ENCODE results near the gene BNC2. TPM values are rescaled to one million over a fixed set of nuclear protein-coding genes. Genes with fewer than 3 reads are reported as not detected.

The BNC2 gene
- total and polyA plus RNA-seq, 2 donors (not counting 1 experiment from before 2014, with no cell fraction given) = 34.7 to 39.1 TPM

GRCh38 chr9:16616686-16617085, 253.8 kb downstream of the BNC2 start:
- Histone ChIP-seq H3K27me3 (ENCODE audit: control insufficient read depth, insufficient read depth, low read length) (no peaks in the 10 kb centered on the region), H3K36me3 (ENCODE audit: control insufficient read depth, insufficient read depth, low read length) (no peaks in the 10 kb centered on the region), H2AFZ (ENCODE audit: low read length) (no peak overlapping the region), H3K4me1 (ENCODE audit: control insufficient read depth, extremely low read depth, insufficient read depth, low read length) (peaks cover 11% of the 10 kb centered on the region), H3K9ac (ENCODE audit: insufficient read depth, low read length) (no peak overlapping the region), H4K20me1 (ENCODE audit: control insufficient read depth, extremely low read depth, insufficient read depth, low read length) (no peaks in the 10 kb centered on the region), H3K4me3 (replicated peaks in 1 of 4; ENCODE audit: control extremely low read depth in 1 of 4, insufficient read depth in 1 of 4, low read depth in 3 of 4, low read length in 4 of 4) (no peak overlapping the region), H3K4me2 (ENCODE audit: extremely low read depth, insufficient read depth, low read length) (no peak overlapping the region), H3K79me2 (ENCODE audit: control insufficient read depth, insufficient read depth, low read length) (peaks cover 5% of the 10 kb centered on the region), H3K27ac (ENCODE audit: insufficient read depth, low read length) (no peak overlapping the region), H3K9me3 (ENCODE audit: control insufficient read depth, insufficient read depth, low read depth, low read length) (no peaks in the 10 kb centered on the region)
- DNase-seq (ENCODE audit: low read depth in 2 of 2) = no peak
- TF ChIP-seq, protein P1, sequence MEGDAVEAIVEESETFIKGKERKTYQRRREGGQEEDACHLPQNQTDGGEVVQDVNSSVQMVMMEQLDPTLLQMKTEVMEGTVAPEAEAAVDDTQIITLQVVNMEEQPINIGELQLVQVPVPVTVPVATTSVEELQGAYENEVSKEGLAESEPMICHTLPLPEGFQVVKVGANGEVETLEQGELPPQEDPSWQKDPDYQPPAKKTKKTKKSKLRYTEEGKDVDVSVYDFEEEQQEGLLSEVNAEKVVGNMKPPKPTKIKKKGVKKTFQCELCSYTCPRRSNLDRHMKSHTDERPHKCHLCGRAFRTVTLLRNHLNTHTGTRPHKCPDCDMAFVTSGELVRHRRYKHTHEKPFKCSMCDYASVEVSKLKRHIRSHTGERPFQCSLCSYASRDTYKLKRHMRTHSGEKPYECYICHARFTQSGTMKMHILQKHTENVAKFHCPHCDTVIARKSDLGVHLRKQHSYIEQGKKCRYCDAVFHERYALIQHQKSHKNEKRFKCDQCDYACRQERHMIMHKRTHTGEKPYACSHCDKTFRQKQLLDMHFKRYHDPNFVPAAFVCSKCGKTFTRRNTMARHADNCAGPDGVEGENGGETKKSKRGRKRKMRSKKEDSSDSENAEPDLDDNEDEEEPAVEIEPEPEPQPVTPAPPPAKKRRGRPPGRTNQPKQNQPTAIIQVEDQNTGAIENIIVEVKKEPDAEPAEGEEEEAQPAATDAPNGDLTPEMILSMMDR (conservative IDR thresholded peaks at IDR 0.05 in 1 of 2, IDR thresholded peaks at IDR 0.05 in 1 of 2; ENCODE audit: low read depth in 1 of 2, low read length in 2 of 2) = no peak
- no peak for TF ChIP-seq EZH2 (IDR thresholded peaks at IDR 0.05; ENCODE audit: low read length, missing control alignments)

DNA sequence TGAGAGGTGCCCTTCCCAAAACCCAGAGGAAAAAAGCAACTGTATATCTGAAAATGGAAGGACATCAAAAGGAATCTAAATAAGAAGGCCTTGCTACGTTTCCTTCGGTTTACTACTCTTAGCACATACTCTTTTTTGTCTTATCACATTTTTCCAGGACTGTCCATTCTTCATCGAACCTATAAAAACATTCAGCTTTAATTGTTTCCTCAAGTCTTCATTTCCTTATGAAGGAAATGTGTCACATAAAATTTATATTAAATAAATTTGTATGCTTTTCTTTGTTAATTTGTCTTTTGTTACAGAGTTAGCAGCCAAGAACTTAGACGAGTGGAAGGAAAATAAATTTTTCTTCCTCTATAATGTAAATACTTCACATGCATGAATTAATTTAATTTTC, 255.0 kb downstream of the BNC2 start:
- H4K20me1 ChIP-seq (ENCODE audit: control insufficient read depth, extremely low read depth, insufficient read depth, low read length) = no peaks in the 10 kb centered on the region
- no peak overlapping the region for H3K4me2 ChIP-seq (ENCODE audit: extremely low read depth, insufficient read depth, low read length)
- H2AFZ ChIP-seq (ENCODE audit: low read length) = no peak overlapping the region
- peaks cover 17% of the 10 kb centered on the region for H3K4me1 ChIP-seq (ENCODE audit: control insufficient read depth, extremely low read depth, insufficient read depth, low read length)
- H3K9ac ChIP-seq (ENCODE audit: insufficient read depth, low read length) = no peak overlapping the region
- TF ChIP-seq EZH2 (IDR thresholded peaks at IDR 0.05; ENCODE audit: low read length, missing control alignments) = no peak
- TF ChIP-seq, protein P1 (conservative IDR thresholded peaks at IDR 0.05 in 1 of 2, IDR thresholded peaks at IDR 0.05 in 1 of 2; ENCODE audit: low read depth in 1 of 2, low read length in 2 of 2) = no peak
- no peaks in the 10 kb centered on the region for H3K27me3 ChIP-seq (ENCODE audit: control insufficient read depth, insufficient read depth, low read length)
- H3K9me3 ChIP-seq (ENCODE audit: control insufficient read depth, insufficient read depth, low read depth, low read length) = no peaks in the 10 kb centered on the region
- DNase-seq (ENCODE audit: low read depth in 2 of 2) = no peak
- no peak overlapping the region for H3K4me3 ChIP-seq (replicated peaks in 1 of 4; ENCODE audit: control extremely low read depth in 1 of 4, insufficient read depth in 1 of 4, low read depth in 3 of 4, low read length in 4 of 4)
- H3K36me3 ChIP-seq (ENCODE audit: control insufficient read depth, insufficient read depth, low read length) = no peaks in the 10 kb centered on the region
- H3K79me2 ChIP-seq (ENCODE audit: control insufficient read depth, insufficient read depth, low read length) = peaks cover 5% of the 10 kb centered on the region
- no peak overlapping the region for H3K27ac ChIP-seq (ENCODE audit: insufficient read depth, low read length)

DNA sequence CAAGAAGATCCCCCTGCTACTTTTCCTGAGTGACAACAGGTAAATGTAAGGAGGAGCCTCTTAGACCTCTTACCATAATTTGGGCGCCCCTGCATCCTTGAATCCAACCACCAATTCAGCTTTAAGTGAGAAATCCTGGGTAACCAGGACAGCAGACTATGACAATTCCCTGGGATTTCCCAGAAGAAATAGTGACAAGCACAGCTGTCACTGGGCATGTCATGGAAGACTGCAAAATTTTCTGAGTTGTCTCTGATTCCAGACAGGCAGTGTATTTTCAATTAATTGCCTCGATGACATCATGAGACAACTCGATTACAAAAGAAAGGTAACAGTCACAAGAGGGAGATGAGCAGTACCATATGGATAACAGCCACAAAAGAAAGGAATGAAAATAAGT, 256.9 kb downstream of the BNC2 start:
- H3K36me3 ChIP-seq (ENCODE audit: control insufficient read depth, insufficient read depth, low read length) = no peaks in the 10 kb centered on the region
- H3K9ac ChIP-seq (ENCODE audit: insufficient read depth, low read length) = no peak overlapping the region
- DNase-seq (ENCODE audit: low read depth in 2 of 2) = no peak
- H3K4me3 ChIP-seq (replicated peaks in 1 of 4; ENCODE audit: control extremely low read depth in 1 of 4, insufficient read depth in 1 of 4, low read depth in 3 of 4, low read length in 4 of 4) = no peak overlapping the region
- H3K9me3 ChIP-seq (ENCODE audit: control insufficient read depth, insufficient read depth, low read depth, low read length) = no peaks in the 10 kb centered on the region
- TF ChIP-seq EZH2 (IDR thresholded peaks at IDR 0.05; ENCODE audit: low read length, missing control alignments) = no peak
- TF ChIP-seq, protein P1 (conservative IDR thresholded peaks at IDR 0.05 in 1 of 2, IDR thresholded peaks at IDR 0.05 in 1 of 2; ENCODE audit: low read depth in 1 of 2, low read length in 2 of 2) = no peak
- no peak overlapping the region for H3K27ac ChIP-seq (ENCODE audit: insufficient read depth, low read length)
- no peak overlapping the region for H3K4me2 ChIP-seq (ENCODE audit: extremely low read depth, insufficient read depth, low read length)
- H3K4me1 ChIP-seq (ENCODE audit: control insufficient read depth, extremely low read depth, insufficient read depth, low read length) = peaks cover 14% of the 10 kb centered on the region
- H3K27me3 ChIP-seq (ENCODE audit: control insufficient read depth, insufficient read depth, low read length) = no peaks in the 10 kb centered on the region
- peaks cover 5% of the 10 kb centered on the region for H3K79me2 ChIP-seq (ENCODE audit: control insufficient read depth, insufficient read depth, low read length)
- H2AFZ ChIP-seq (ENCODE audit: low read length) = no peak overlapping the region
- no peaks in the 10 kb centered on the region for H4K20me1 ChIP-seq (ENCODE audit: control insufficient read depth, extremely low read depth, insufficient read depth, low read length)

Measured in fibroblast of lung (primary cell).